Coronary artery (tissue), 2 donors: Measurements from ENCODE around the gene DENND2C.

ENCODE experiments used
- DNase-seq: peaks from one replicate; pipeline ENCODE4 v3.0.0-alpha.2; 2017; ENCODE audit warnings: low spot score
- H3K27ac ChIP-seq, 2 donors: fragments of 200-600 bp; sonication (generic); one replicate each; pipeline ENCODE4 v1.5.1; 2016 to 2019
- H3K4me3 ChIP-seq: fragments of 200-600 bp; sonication (generic); 2 replicates; pipeline ENCODE4 v1.5.1; 2016; ENCODE audit warnings: mild to moderate bottlenecking, moderate library complexity
- TF ChIP-seq, protein P1 (sequence below): fragments of 200-600 bp; sonication (generic); IDR thresholded peaks from one replicate; pipeline ENCODE4 v1.5.1; 2019; ENCODE audit warnings: antibody characterized with exemption

DENND2C gene

GRCh38 chr1:114695430-114696058, 25.7 kb upstream of the DENND2C start, which contains the start of gene AMPD1:
Gene AMPD1, minus strand, starts transcription at chr1:114695546. Its CDS starts 75 bp downstream, at chr1:114695471.
- Histone ChIP-seq H3K4me3 (no peak within 1 kb of the TSS), H3K27ac (no peak within 1 kb of the TSS)
- no peak for DNase-seq
- TF ChIP-seq, protein P1, sequence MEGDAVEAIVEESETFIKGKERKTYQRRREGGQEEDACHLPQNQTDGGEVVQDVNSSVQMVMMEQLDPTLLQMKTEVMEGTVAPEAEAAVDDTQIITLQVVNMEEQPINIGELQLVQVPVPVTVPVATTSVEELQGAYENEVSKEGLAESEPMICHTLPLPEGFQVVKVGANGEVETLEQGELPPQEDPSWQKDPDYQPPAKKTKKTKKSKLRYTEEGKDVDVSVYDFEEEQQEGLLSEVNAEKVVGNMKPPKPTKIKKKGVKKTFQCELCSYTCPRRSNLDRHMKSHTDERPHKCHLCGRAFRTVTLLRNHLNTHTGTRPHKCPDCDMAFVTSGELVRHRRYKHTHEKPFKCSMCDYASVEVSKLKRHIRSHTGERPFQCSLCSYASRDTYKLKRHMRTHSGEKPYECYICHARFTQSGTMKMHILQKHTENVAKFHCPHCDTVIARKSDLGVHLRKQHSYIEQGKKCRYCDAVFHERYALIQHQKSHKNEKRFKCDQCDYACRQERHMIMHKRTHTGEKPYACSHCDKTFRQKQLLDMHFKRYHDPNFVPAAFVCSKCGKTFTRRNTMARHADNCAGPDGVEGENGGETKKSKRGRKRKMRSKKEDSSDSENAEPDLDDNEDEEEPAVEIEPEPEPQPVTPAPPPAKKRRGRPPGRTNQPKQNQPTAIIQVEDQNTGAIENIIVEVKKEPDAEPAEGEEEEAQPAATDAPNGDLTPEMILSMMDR, result no peak

DNA sequence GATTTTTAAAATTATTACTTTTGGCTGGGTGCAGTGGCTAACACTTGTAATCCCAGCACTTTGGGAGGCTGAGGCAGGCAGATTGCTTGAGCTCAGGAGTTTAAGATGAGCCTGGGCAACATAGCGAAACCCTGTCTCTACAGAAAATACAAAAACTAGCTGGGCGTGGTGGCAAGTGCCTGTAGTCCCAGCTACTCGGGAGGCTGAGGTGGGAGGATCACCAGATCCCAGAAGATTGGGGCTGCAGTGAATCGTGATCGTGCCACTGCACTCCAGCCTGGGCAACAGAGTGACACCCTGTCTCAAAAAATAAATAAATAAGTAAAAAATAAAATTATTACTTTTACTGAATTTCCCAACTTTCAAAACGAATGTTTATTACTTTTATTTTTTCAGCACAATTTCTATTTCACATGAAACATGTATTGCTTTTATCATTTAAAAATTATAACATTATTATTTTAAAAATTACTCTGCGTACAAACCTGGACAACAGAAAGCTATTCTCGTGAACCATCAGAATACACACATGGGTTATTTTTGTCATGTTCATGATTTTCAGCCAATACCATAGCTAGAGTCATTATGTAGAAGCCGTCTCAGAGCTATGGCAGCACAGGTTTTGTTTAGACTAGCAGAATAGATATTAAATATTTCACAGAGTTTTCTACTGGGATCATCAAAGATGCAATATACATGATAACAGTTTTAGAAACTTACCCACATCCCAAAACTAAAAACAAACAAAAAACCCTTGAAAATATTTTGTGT, 24.9 kb upstream of the DENND2C start:
- H3K27ac ChIP-seq, result no peak overlapping the region
- TF ChIP-seq, protein P1, result no peak
- H3K4me3 ChIP-seq, result no peak overlapping the region
- DNase-seq, result no peak

DNA sequence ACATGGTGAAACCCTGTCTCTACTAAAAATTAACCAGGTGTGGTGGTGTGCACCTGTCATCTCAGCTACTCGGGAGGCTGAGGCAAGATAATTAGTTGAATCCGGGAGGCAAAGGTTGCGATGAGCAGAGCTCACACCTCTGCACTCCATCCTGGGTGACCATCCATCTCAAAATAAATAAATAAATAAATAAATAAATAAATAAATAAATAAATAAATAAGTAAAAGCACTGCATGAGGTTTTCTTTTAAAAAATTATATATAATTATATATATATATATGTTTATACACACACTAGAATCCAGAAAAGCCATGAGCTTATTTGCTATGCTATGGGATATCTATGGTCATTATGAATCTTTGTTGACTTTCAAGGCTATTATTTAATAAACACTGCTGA, 23.1 kb upstream of the DENND2C start:
- DNase-seq, result no peak
- no peak overlapping the region for H3K27ac ChIP-seq
- TF ChIP-seq, protein P1, result no peak
- H3K4me3 ChIP-seq, result no peak overlapping the region

GRCh38 chr1:114691061-114691460, 21.2 kb upstream of the DENND2C start:
- Histone ChIP-seq H3K27ac (no peak overlapping the region), H3K4me3 (no peak overlapping the region)
- TF ChIP-seq, protein P1, result no peak
- no peak for DNase-seq

GRCh38 chr1:114690148-114690547, 20.3 kb upstream of the DENND2C start:
- no peak overlapping the region for H3K4me3 ChIP-seq
- H3K27ac ChIP-seq, result no peak overlapping the region
- DNase-seq, result no peak
- TF ChIP-seq, protein P1, result no peak

- H3K4me3 ChIP-seq, result no peak overlapping the region
- TF ChIP-seq, protein P1, result no peak
- no peak for DNase-seq
- no peak overlapping the region for H3K27ac ChIP-seq
These were observed 18.7 kb upstream of the DENND2C start for GRCh38 chr1:114688526-114688925.

GRCh38 chr1:114685851-114686250, 16.0 kb upstream of the DENND2C start:
- DNase-seq, result no peak
- H3K4me3 ChIP-seq, result no peak overlapping the region
- no peak overlapping the region for H3K27ac ChIP-seq
- TF ChIP-seq, protein P1, result no peak
